Panc1 (cell line): ENCODE data around the gene MAP3K4.

Source experiments
- CTCF ChIP-seq: fragments of 450-650 bp; IDR thresholded peaks from 2 replicates; pipeline ENCODE4 v1.5.1; 2017; ENCODE audit warnings: mild to moderate bottlenecking
- POLR2AphosphoS5 ChIP-seq: IDR thresholded peaks from 2 replicates; pipeline ENCODE4 v1.6.1; 2012; ENCODE audit warnings: mild to moderate bottlenecking, low read depth, low read length, moderate library complexity
- REST ChIP-seq, 2 experiments: IDR thresholded peaks; 2 replicates each; pipeline ENCODE4 v1.6.1; 2011 to 2012; ENCODE audit warnings: low read depth in 2 of 2, control low read depth in 1 of 2, low read length in 1 of 2, mild to moderate bottlenecking in 1 of 2, moderate library complexity in 1 of 2; ENCODE audit not compliant: insufficient read depth in 1 of 2
- SIN3A ChIP-seq: IDR thresholded peaks from 2 replicates; pipeline ENCODE4 v1.6.1; 2012; ENCODE audit warnings: low read depth, mild to moderate bottlenecking, low read length, moderate library complexity, borderline replicate concordance; ENCODE audit not compliant: insufficient read depth
- TCF7L2 ChIP-seq: IDR thresholded peaks from 2 replicates; pipeline ENCODE4 v1.6.1; 2011; ENCODE audit warnings: mild to moderate bottlenecking, low read depth, low read length, inconsistent platforms

DNA sequence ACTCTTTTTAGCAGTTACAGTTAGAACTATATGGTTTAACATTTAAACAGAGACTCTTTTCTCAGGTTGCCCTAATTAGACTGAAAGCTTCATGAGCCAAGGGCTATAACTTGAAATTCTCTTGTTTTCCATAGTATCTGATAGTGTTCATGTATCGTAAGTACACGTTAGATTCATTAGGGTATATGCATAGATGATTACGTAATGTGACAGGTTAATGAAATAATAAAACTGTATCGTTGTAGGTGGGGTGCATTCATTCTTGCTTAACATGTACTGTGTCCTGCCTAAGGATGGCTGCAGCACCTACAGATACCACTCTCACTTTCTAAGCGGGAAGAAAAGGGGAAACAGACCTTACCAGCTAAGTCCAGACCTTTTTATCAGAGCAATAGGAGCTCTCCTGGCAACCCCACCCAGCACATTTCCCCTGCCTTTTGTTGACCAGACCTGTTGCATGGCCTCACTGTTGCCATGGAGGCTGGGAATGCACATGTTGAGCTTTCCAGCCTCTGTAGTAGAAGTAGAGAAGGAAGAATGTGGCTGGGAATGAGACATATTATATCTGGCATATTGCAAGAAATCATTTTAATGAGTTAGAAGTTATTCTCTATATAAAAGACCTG lies 83.0 kb downstream of the MAP3K4 start:
- TF ChIP-seq CTCF (no peak), REST (IDR thresholded peaks at IDR 0.05; ENCODE audit: insufficient read depth in 1 of 2, low read depth in 2 of 2, low read length in 1 of 2) (no peak), POLR2AphosphoS5 (no peak), SIN3A (no peak), TCF7L2 (no peak)
